NCI-H2196 treated with DMSO at 0.1 percent for 48 hours (cell line): ENCODE measurements around the gene PRND.
"Not testable (repeated sequence)": the region's sequence is repeated elsewhere in the genome, so short reads cannot be mapped to it uniquely, and the experiment has no call there.

ENCODE experiments used
- DNase-seq: peaks from one replicate; lab custom pipeline; 2025; ENCODE audit not compliant: unreplicated experiment; lab: John Stamatoyannopoulos, UW

PRND gene

DNA sequence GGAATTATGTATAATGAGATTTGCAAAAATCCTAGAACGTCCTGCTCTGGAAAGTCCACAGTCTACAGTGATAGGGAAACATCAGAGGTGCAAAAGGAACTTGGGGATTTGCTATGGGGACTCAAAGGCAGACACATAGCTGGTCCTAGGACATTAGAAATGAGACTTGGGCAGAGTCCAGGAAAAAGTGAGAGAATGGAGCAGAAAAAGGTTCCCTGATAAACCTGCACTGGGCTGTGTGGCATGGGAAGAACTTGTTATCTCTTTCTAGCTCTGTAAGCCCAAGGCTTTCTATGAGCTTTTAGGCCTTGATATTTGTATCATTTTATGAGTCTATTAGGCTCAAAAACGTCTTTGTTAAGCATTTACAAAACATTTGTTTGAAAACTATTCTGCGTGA lies 15.2 kb downstream of the PRND start:
- DNase-seq, result no peak

DNA sequence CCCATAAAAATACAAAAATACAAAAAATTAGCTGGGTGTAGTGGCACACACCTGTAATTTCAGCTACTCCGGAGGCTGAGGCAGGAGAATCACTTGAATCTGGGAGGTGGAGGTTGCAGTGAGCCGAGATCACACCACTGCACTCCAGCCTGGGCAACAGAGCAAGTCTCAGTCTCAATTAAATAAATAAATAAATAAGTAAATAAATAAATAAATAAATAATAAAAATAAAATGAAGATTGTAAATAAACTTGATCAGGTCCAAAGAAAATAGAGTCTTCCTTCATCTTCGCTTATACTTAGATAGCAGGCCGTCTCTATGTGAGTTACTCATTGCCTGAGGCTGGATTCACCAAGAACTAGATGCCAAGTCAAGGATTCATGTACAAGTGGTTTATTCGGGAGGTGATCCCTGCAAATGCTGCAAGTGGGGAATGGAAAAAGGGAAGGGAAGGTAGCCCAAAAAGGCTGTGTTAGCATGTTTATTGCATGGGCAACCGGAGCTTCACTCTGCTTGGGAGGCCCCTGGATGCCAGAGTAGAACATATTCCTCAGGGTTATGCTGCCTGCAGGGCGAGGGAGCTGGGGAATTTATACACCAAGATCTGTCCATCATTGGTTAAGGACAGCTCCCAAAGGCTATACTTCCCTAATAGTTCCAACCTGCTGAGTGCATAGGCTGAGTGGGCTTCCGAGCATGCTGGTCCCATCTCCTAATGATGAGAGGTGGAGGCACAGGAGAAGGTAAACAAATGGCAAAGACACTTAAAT lies 16.3 kb downstream of the PRND start:
- DNase-seq, result no peak

DNA sequence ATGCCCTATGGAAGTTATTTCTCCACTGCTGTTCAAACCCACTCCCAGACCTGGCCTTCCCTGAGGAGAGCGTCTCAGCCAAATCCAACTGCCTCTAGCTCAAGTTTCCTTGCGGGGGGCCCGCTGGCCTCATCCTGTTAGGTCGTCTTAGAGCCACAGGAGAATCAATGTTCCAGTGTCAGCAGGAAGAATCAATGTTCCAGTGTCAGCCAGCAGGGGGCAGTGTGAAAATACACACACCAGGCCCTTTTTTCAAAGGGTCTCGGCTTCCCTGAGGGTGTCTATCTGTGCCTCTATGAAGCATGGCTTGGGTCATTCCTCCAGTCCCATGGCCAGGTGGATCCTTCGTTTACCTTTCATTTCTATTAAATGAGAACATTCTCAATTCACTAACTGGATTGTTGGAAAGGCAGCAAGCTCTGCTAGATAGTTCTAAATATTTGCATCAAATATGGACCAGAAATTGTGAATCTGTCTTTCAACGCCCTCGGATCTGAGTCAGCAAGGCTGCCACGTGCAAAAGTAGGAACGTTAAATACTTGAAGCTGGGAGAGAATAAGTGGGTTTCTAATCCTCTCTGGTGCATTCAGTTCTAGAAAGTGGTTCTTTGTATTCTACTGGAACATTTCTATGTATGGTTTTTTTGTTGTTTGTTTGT lies 19.2 kb downstream of the PRND start:
- DNase-seq, result no peak

DNA sequence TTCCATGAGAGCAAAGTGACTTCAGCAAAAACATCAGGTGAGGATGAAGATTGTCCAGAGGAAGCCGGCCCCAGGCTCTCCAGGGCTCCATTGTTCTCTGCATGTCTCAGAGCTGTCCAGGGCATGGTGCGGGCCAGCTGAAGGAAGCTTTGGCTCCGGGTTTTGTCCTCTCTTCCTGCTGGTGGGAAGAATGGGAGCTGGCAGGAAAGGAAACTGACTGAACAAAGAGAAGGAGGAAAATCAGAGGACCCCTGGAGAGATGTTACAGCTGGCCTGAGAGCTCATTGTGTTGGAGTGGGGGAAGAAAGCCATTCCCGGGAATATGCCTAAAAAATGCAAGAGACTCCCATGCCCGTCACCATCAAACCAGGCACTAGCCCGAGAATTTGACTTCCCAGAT lies 27.1 kb downstream of the PRND start:
- DNase-seq, result no peak

DNA sequence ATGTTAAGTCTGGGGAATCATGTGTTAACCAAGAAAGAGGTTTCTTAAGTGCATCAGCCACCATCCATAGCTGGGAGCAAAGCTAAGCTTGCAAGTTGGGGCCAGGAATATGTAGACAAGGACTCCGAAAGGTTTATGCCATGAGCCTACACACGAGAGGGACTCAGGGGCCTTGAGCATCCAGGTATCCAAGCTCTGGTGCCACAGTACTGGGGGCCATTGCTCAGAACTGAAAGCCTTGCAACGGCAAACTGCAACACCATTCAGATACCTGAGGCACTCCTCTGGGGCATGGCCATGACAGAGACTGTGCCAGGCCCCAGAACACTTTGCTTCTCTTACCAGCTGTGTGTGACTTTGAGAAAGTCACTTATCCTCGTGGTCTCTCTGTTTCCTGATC lies 27.6 kb downstream of the PRND start:
- DNase-seq, result no peak

DNA sequence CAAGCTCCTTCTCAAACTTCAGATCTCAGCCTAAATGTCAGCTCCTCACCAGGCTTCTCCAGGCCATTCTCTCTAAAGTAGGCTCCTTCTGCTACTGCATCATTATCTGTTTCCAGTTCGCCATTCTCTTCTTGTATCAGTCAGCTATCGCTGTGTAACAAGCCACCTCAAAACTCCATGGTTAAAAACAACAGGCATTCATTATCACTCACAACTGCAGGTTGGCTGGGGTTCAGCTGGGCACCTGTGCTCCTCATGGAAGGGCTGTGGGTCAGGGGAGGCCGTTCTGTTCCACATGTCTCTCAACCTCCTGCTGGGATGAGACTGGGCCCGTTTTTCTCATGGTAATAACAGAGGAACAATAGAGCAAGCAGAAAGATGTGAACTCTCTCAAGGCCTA lies 28.7 kb downstream of the PRND start:
- no peak for DNase-seq

DNA sequence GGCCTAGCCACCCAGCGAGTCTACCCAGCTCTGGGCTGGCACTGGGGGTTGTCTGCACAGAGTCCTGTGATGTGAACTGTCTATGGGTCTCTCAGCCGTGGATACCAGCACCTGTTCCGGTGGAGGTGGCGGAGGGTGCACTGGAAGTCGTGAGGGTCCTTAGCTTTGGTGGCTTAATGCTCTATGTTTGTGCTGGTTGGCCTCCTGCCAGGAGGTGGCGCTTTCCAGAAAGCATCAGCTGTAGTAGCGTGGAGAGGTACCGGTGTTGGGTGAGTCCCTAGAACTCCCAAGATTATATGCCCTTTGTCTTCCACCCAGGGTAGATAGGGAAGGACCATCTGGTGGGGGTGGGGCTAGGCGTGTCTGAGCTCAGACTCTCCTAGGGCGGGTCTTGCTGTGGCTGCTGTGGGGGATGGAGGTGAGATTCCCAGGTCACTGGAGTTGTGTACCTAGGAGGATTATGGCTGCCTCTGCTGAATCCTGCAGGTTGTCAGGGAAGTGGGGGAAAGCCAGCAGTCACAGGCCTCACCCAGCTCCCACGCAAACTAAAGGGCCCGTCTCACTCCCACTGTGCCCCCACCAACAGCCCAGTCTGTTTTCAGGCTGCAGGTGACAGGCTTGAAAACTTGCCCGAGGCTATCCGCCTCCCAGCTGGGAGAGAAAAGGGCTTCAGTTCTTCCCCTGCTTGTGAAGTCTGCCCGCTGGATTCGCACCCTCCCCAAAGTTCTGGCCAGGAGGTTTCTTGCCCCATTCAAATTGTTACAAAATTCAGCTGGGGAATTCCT lies 37.6 kb downstream of the PRND start:
- not testable (repeated sequence) for DNase-seq

DNA sequence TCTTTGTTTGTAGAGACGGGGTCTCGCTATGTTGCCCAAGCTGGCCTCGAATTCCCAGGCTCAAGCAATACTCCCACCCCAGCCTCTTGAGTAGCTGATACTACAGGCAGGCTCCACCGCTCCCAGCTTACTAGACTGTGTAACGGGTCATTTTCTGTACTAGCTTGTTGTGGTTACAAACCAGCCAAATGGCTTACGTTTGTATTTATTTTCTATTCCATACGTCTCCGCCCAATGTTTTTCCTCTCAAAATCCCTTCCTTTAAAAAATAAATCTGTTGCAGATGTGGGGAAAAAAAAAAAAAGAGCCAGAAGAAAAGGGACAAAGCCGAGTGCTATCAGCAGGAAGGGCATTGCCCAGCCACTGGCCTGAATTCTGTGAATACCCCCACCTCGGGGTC lies 41.6 kb downstream of the PRND start:
- DNase-seq, result no peak

DNA sequence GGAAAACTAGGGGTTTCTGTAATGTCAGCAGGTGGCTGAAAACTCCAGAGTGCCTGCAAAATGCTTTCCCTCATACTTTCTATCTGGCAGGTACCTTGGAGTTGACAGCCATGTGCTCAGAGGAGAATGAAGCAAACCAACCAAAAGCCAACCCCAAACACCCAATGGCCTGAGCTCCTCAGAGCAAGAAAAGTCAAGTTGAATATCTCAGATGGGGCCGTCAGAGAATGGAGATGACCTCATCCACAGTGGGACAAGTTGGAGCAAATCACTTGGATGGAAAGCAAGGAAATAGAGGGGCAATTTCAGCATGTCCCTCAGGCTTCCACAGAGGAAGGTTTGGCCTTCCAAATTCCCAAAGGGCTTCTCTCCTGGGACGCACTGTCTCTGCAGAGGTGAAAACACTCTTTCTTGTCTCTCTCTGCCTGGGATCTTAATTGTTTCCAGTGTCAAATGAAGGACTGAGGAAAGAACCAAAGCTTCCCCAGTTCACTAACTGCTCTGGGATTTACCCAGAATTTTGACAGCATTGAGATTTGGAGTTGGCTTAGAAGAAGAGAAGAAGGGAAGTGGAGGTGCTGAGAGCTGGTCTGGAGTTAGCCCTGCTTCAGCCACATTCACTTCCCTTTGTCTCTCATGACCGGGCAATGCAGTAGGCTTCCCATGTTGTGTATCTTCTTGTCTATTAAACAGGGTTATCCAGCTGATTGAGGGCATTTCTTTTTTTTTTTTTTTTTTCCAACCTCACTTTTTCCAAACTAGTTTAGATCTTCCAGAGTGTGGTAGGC lies 42.2 kb downstream of the PRND start:
- no peak for DNase-seq

DNA sequence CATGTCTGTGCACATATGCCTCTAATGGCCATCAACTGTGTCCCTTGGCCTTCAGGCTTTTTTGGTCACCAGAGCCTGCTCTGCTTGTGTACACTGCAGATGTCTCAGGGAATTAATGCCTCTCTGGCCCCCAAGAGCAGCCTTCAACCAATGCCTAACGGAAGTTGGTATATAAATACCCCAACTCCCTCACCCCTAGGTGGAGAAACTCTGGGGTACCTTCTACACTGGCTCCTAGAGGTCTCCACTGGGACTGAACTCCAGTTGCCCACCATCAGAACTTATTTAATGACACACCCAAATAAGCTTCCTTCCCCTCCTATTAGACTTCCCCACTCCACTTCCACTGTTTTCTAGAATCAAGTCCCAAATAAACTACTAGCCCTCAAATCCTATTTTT lies 43.1 kb downstream of the PRND start:
- no peak for DNase-seq

DNA sequence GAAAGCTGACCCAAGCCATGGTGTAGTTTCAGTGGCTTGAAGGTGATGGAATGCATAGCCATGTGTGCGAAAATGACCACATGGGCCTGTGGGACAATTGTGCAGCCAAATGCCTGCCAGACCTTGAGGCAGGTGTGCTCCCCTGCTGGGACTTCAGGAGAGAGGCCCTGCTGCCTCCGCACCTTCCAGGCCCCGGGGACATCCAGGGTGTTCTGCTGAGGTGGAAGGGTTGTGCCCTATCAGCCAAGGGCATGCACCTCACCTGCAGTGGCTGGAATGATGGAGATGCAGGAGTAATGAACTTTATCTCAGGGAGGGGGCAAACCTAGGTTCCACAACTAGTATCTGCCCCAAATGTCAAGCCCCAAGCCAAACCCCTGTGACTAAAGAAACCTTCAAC lies 44.0 kb downstream of the PRND start:
- DNase-seq, result no peak

DNA sequence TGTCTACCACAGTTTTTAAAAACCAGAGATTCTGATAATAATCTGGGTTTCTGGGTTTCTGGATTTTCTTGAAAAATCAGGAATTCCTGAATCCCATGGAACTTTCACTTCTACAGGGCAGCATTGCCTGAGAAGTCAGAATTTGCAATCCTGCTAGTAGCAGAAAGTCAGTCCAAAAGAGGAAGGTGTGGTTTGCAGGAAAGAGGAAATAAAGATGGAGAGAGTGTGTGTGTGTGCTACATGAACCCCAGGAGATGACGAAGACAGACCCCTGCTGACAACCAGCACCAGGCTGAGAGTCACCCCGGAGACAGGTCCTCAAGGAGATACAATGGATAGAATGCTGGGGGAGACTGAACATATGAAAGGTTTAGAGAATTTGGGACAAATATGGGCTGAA lies 44.9 kb downstream of the PRND start:
- DNase-seq, result no peak

DNA sequence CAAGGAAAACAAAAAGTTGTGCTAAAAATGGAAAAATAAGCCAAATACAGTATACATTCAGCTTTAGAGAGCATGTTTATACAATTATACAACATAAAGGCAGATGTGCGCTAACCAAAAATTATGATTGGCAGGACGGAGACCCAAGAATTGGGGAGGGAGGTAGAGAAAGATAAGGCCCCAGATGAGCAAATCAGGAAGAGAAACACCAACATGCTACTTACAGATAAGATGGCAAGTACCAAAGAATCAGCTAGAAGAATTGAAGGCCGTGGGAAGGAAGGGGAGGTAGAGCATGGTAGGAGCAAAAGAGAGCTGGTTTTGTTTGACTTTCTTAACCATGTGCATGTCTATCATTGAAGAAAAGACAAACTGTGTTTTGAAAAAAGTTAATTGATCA lies 45.4 kb downstream of the PRND start:
- DNase-seq, result no peak

DNA sequence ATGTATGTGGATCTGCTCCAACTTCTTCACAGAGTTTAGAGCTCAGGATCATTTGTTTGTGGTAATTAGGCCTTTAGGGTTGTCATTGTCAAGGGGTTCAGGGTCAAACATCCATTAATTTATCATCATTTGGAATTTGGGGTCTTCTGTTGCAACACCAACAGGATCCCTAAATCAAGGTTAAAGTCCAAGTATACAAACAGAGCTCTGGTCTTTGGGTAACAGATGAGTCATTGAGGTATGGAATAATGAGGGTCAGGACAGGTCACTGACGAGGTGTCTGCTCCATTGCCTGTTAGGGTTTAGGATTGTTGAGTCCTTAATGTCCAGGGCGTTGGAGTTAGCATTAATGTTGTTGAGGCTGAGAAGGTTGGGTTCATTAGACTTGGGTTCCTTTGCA lies 47.6 kb downstream of the PRND start:
- DNase-seq, result no peak

DNA sequence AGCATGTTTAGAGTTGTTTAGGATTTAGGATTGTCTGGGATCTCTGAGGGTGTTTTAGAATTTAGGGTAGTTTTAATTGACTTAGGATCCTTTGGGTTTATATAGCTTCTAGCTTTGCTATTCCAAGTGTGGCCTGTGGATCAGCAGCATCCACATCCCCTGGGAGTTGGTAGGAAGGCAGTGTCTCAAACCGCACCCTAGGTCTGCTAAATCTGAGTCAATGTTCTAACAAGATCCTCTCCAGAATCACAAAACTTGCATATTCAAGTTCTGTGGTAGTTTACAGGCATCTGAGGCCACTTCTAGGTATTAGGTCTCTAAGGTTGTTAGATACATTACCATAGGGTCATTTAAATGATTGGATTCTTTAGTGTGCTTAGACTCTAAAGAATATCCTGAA lies 48.3 kb downstream of the PRND start:
- DNase-seq, result no peak

DNA sequence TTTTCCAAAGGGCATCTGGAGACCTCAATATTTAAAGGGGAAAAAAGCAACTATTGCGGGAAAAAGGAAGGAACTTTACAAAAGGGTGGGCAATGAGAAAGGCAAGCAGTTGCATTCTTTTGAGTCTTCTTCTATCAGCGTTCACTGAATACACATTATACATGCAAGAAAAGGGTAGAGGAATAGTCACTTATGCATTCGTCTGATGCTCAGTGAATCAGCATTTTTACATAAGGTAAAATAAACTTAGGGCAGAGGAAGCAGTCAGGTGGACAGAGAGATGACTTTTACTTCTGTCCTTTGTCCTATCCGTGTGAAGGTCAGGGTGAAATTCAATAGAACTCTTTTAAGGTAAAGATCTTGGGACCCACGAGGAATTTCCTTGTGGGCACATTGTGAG lies 49.3 kb downstream of the PRND start:
- no peak for DNase-seq

DNA sequence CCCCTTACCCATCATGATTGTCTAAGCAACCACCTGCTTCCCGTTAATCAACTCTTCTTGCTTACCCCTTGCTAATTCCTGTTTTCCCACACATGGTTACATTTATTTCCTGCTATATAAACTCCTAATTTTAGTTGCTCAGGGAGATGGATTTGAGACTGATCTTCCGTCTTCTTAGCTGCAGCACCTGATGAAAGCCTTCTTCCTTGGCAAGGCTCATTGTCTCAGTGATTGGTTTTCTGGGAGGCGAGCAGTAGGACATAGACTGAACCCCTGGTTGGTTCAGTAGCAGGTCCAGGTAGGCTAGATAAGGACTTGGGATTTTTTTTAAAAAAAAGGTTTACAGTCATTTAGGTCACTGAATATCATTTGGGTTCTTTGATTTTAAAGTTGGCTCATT lies 50.4 kb downstream of the PRND start:
- DNase-seq, result no peak

DNA sequence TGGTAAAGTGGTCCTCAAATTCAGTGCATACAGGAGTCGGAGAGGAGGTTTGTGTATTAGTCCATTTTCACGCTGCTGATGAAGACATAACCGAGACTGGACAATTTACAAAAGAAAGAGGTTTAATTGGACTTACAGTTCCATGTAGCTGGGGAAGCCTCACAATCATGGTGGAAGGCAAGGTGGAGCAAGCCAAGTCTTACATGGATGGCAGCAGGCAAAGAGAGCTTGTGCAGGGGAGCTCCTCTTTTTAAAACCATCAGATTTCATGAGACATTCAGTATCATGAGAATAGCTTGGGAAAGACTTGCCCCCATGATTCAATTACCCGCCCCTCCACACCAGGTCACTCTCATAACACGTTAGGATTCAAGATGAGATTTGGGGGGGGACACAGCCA lies 51.3 kb downstream of the PRND start:
- DNase-seq, result not testable (repeated sequence)

DNA sequence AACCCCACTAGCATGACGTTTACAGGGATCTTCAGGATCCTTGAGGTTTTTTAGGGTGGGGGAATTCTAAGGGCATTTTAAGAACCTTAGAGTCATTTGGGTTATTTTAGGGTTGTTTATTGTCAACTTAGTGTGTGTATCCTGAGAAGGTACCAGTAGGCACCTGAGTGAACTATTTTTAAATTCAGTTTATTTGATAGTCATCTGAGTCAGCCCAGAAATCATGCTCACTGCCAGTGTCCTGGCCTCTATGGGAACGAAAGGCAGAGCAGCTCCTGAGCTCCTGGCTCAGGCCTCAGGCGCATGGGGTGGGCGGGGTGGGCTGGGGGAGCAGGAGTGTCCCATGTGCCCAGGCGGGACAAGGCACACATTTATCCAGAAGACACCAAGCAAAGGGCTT lies 52.0 kb downstream of the PRND start:
- DNase-seq, result no peak

DNA sequence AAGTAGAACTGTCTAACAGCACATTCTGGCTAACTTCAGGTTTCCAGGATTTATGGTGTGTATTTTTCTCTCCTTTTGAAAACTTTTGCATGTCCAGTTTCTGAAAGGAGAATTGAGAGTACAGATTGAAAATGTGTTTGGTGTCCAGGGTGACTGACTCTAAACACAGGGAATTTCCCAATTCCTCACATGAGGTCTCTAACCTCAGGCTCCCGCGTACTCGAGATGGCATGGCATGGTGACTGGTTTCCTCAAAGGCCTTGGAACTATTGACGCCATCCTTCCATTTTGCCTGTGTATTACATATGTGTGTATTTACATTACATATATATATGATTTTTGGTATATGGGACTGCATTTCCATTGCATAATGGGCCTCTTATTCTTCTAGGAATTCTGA lies 52.5 kb downstream of the PRND start:
- no peak for DNase-seq

DNA sequence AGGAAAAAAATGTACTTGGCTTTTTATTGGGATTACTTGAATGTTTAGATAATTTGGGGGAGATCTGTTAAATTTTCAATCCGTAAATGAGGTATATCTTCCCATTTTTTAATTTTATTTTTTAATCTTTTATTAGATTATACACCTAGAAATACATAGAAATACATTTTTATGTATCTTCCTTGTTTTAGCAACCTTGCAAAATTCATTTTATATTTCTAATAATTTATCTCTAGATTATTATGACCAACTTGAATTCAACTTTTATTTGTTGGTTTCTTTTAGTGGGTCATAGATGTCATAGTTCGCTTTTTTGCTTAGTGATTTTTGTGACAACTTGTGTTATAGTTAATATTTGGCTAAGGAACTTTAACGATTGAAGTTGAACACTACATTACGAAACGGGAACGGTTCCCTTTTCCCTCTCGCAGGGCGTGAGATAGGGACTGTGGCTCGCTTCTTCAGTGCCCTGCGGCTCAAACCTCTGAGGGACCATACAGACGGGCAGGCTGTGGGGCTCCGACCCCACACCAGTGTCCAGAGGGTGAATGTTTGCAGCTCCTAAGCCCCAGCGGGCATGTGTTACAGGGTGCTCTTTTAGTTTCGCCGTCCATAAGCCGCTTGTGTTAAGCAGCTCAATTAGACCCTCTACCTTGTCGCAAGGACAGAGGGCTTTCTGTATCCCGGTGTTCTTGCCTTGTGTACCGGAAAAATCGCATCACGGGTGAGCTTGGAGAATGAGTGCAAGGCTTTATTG lies 53.8 kb downstream of the PRND start:
- DNase-seq, result no peak
